ENCODE results near the gene IL11RA.

Gene IL11RA

GRCh38 chr9:34629491-34629808 lies 22.5 kb upstream of the IL11RA start:
- in situ Hi-C loops (cut with HindIII; ENCODE audit: low sequenced_read_pairs), result loop anchor here (5.0 kb wide), 1 partner anchor 47 kb away; no protein-coding TSS in a partner anchor
- no peak for TF ChIP-seq CTCF (IDR thresholded peaks at IDR 0.05; ENCODE audit: low read depth, low read length, missing control alignments)
- DNase-seq (ENCODE audit: low read depth), result no peak
- no peak overlapping the region for H3K4me3 ChIP-seq (ENCODE audit: low read depth, low read length)

- in situ Hi-C loops (cut with HindIII; ENCODE audit: low sequenced_read_pairs), result no loop called here
- no peak for TF ChIP-seq CTCF (IDR thresholded peaks at IDR 0.05; ENCODE audit: low read depth, low read length, missing control alignments)
- H3K4me3 ChIP-seq (ENCODE audit: low read depth, low read length), result no peak overlapping the region
- DNase-seq (ENCODE audit: low read depth), result no peak
Measured at GRCh38 chr9:34630402-34631154, 21.4 kb upstream of the IL11RA start.

DNA sequence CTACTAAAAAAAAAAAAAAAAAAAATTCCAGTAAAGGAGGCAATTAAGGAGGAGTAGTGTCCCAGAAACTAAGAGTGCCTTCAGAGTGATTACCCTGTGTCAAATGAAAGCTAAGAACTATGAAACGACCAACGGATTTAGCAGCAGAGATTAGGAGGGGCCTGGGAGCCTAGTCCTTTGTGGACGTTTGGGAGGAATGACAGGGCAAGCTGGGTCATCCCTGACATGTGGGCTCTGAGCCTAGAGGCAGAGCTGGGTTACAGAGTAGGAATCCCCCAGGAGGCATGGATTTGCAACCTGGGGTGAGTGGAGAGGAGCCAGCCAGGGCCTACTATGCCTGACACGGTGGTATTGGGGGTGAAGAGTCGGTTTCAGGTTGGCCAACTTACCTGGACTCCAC lies 18.8 kb upstream of the IL11RA start:
- no peak for TF ChIP-seq CTCF (IDR thresholded peaks at IDR 0.05; ENCODE audit: low read depth, low read length, missing control alignments)
- no peak for DNase-seq (ENCODE audit: low read depth)
- H3K4me3 ChIP-seq (ENCODE audit: low read depth, low read length), result no peak overlapping the region
- in situ Hi-C loops (cut with HindIII; ENCODE audit: low sequenced_read_pairs), result no loop called here

DNA sequence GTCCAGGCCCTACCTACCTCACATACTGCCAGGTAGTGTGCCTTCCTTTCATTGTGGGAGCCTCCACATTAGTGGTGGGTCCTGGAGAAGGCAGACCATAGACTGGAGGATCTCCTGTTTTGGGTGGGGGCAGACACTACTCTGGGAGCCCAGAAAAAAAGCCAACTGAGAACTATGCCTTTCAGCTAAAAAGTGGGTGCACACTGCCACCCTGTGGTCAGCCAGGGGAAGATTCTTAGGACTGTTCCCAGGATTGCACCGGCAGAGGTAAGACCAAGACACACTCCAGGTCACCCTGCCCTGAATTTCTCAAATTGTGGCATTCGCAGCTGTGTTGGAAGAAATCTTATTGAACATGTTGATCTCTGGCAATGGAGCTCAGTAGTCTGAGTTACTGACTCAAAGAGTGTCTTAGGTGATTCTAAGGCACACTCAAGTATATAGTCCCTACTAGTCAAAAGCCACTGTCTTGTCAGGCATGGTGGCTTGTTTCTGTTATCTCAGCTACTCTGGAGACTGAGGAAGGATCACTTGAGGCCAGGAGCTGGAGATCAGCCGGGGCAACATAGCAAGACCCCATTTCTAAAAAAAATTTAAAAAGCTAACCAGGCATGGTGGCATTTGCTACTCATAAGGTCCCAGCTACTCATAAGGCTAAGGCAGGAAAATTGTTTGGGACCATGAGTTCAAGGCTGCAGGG lies 18.0 kb upstream of the IL11RA start:
- peak; percentile 45 for DNase-seq (ENCODE audit: low read depth)
- peak; percentile 83 for TF ChIP-seq CTCF (IDR thresholded peaks at IDR 0.05; ENCODE audit: low read depth, low read length, missing control alignments)
- in situ Hi-C loops (cut with HindIII; ENCODE audit: low sequenced_read_pairs), result no loop called here

GRCh38 chr9:34634551-34635248 lies 17.3 kb upstream of the IL11RA start:
- TF ChIP-seq CTCF (IDR thresholded peaks at IDR 0.05; ENCODE audit: low read depth, low read length, missing control alignments), result no peak
- in situ Hi-C loops (cut with HindIII; ENCODE audit: low sequenced_read_pairs), result no loop called here
- H3K4me3 ChIP-seq (ENCODE audit: low read depth, low read length), result no peak overlapping the region
- no peak for DNase-seq (ENCODE audit: low read depth)

More for the DNA sequence above, 18.0 kb upstream of the IL11RA start:
- no peak overlapping the region for H3K4me3 ChIP-seq (ENCODE audit: low read depth, low read length)

- in situ Hi-C loops (cut with HindIII; ENCODE audit: low sequenced_read_pairs), result no loop called here
- TF ChIP-seq CTCF (IDR thresholded peaks at IDR 0.05; ENCODE audit: low read depth, low read length, missing control alignments), result no peak
- no peak for DNase-seq (ENCODE audit: low read depth)
- no peak overlapping the region for H3K4me3 ChIP-seq (ENCODE audit: low read depth, low read length)
Measured at GRCh38 chr9:34635556-34635955, 16.4 kb upstream of the IL11RA start.

Measured in astrocyte of the cerebellum (primary cell).